ENCODE results near the gene KCNT1. TPM values are rescaled to one million over a fixed set of nuclear protein-coding genes. Genes with fewer than 3 reads are reported as not detected.

KCNT1 gene
- total RNA-seq, 4 donors from 2014 or later: 0.09 TPM; not detected in 3

DNA sequence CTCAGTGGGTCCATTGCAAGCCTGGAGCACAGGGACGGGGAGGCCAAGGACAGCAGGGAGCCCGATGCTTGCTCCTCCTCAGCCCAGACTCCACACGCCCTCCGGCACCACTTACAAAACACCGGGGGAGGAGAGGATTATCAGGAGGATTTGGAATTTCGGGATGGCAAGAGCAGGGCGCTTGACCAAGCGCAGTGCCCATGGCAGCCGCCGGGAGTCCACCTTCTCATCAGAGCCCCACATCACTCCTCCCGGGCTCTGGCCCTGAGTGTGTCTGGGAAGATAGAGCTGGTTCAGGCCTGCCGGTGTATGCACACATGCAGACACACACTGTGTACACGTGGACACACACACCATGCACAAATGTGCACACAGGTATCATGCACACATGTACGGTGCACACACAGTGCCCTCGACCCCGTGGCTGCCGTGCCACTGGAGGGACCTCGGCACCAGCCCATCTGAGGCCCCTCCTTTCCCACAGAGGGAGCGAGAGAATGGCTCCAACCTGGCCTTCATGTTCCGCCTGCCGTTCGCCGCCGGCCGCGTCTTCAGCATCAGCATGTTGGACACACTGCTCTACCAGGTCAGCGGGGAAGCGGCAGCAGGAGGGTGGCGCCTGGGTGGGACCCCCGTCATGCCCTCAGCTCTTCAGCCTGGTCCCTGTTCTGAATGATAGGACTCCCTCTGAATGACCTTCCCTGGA lies 81.7 kb downstream of the KCNT1 start:
- no peak for TF ChIP-seq POLR2A (IDR thresholded peaks at IDR 0.05)
- TF ChIP-seq, protein P1, sequence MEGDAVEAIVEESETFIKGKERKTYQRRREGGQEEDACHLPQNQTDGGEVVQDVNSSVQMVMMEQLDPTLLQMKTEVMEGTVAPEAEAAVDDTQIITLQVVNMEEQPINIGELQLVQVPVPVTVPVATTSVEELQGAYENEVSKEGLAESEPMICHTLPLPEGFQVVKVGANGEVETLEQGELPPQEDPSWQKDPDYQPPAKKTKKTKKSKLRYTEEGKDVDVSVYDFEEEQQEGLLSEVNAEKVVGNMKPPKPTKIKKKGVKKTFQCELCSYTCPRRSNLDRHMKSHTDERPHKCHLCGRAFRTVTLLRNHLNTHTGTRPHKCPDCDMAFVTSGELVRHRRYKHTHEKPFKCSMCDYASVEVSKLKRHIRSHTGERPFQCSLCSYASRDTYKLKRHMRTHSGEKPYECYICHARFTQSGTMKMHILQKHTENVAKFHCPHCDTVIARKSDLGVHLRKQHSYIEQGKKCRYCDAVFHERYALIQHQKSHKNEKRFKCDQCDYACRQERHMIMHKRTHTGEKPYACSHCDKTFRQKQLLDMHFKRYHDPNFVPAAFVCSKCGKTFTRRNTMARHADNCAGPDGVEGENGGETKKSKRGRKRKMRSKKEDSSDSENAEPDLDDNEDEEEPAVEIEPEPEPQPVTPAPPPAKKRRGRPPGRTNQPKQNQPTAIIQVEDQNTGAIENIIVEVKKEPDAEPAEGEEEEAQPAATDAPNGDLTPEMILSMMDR (IDR thresholded peaks at IDR 0.05): no peak
- Histone ChIP-seq H3K4me3 (no peak overlapping the region), H3K4me1 (no peaks in the 10 kb centered on the region), H3K27me3 (peaks cover 0 to 67% (median 0%) of the 10 kb centered on the region in 4 donors), H3K27ac (no peak overlapping the region), H3K36me3 (no peaks in the 10 kb centered on the region), H3K9me3 (no peaks in the 10 kb centered on the region)
- DNase-seq: no peak
- 74 to 82% methylated on average over 10 to 24 of the region's 30 CpGs for WGBS, 2 donors
- intact Hi-C loops (cut with DNase I): no loop called here

GRCh38 chr9:135785013-135785575 lies 83.1 kb downstream of the KCNT1 start:
- no peaks in the 10 kb centered on the region for H3K9me3 ChIP-seq
- intact Hi-C loops (cut with DNase I): no loop called here
- H3K27ac ChIP-seq: no peak overlapping the region
- 60 to 69% methylated on average over 4 to 9 of the region's 22 CpGs for WGBS, 2 donors
- DNase-seq: no peak
- TF ChIP-seq POLR2A (IDR thresholded peaks at IDR 0.05): no peak
- TF ChIP-seq, protein P1 (IDR thresholded peaks at IDR 0.05): no peak
- no peak overlapping the region for H3K4me3 ChIP-seq
- H3K36me3 ChIP-seq: no peaks in the 10 kb centered on the region
- H3K27me3 ChIP-seq: peaks cover 0 to 68% (median 0%) of the 10 kb centered on the region in 4 donors
- H3K4me1 ChIP-seq: no peaks in the 10 kb centered on the region

DNA sequence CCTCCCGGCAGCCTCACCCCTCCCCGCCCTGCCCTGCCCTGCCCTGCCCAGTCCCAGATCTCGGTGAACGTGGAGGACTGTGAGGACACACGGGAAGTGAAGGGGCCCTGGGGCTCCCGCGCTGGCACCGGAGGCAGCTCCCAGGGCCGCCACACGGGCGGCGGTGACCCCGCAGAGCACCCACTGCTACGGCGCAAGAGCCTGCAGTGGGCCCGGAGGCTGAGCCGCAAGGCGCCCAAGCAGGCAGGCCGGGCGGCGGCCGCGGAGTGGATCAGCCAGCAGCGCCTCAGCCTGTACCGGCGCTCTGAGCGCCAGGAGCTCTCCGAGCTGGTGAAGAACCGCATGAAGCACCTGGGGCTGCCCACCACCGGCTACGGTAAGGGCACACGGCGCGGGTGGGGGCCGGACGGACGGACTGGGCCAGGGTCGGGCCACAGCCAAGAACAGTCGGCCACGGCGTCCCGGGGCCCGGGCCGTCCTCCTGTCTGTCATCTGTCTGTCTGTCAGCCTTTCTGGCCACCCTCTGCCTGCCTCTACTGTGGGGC lies 84.2 kb downstream of the KCNT1 start:
- Histone ChIP-seq H3K27ac (no peak overlapping the region), H3K4me3 (no peak overlapping the region), H3K9me3 (no peaks in the 10 kb centered on the region), H3K4me1 (no peaks in the 10 kb centered on the region), H3K27me3 (peaks cover 0 to 57% (median 0%) of the 10 kb centered on the region in 4 donors), H3K36me3 (no peaks in the 10 kb centered on the region)
- intact Hi-C loops (cut with DNase I): no loop called here
- DNase-seq: no peak
- TF ChIP-seq POLR2A (IDR thresholded peaks at IDR 0.05): no peak
- TF ChIP-seq, protein P1 (IDR thresholded peaks at IDR 0.05): no peak
- WGBS, 2 donors: 50 to 95% methylated on average over 1 to 8 of the region's 44 CpGs

GRCh38 chr9:135787317-135787716 lies 85.3 kb downstream of the KCNT1 start:
- WGBS, 2 donors: no CpG with 5 or more reads among the region's 16 CpGs
- no peak overlapping the region for H3K27ac ChIP-seq
- DNase-seq: no peak
- peaks cover 0 to 54% (median 0%) of the 10 kb centered on the region in 4 donors for H3K27me3 ChIP-seq
- H3K36me3 ChIP-seq: no peaks in the 10 kb centered on the region
- no peak for TF ChIP-seq POLR2A (IDR thresholded peaks at IDR 0.05)
- TF ChIP-seq, protein P1 (IDR thresholded peaks at IDR 0.05): no peak
- no peaks in the 10 kb centered on the region for H3K9me3 ChIP-seq
- no peak overlapping the region for H3K4me3 ChIP-seq
- no peaks in the 10 kb centered on the region for H3K4me1 ChIP-seq
- intact Hi-C loops (cut with DNase I): no loop called here

Measured in esophagus squamous epithelium (tissue), 5 donors.